Amygdala (tissue), 56 donors: ENCODE results near the gene BTBD9.
A peak's percentile ranks its signal among the peaks of the same experiment; 100 is the strongest.
"Not testable (repeated sequence)": the region's sequence is repeated elsewhere in the genome, so short reads cannot be mapped to it uniquely, and the experiment has no call there.

Experiments
- DNase-seq, 56 donors: peaks; one replicate each; lab custom pipeline; 2025; lab: John Stamatoyannopoulos, UW

Gene BTBD9

GRCh38 chr6:38354905-38355304 is 284.8 kb downstream of the BTBD9 start:
- no peak for DNase-seq

- no peak for DNase-seq
These were observed 285.7 kb downstream of the BTBD9 start for GRCh38 chr6:38354037-38354381.

GRCh38 chr6:38353310-38354036 is 286.3 kb downstream of the BTBD9 start:
- DNase-seq: no peak

- no peak for DNase-seq
These were observed 287.1 kb downstream of the BTBD9 start for GRCh38 chr6:38352636-38353035.

- peak in 3 of 56 donors; percentile 6 to 30 (median 9) for DNase-seq
These were observed 288.8 kb downstream of the BTBD9 start for GRCh38 chr6:38350942-38351341.

GRCh38 chr6:38350220-38350619 is 289.5 kb downstream of the BTBD9 start:
- no peak for DNase-seq

DNA sequence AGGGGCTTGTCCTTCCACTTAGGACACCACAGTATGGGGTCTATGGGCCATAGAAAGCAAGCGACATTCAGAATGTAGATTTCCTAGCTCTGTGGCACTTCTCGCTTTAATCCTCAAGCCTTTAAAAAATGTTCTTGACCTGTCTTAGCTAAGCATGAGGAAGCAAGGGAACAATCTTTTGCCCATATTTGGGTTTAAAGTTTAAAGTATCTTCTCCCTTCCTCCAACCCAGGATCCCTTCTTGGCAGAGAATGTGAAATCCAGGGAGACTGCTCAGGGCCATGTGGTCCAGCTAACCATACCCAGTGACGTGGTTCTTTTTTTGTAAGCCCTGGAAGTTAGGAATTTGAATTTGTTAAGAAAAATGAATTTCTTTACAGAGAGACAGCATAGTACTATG is 289.9 kb downstream of the BTBD9 start:
- no peak for DNase-seq

- DNase-seq: no peak
These were observed 290.5 kb downstream of the BTBD9 start for GRCh38 chr6:38349221-38349620.

- DNase-seq: no peak
These were observed 291.4 kb downstream of the BTBD9 start for GRCh38 chr6:38348371-38348770.

- DNase-seq: not testable (repeated sequence)
These were observed 291.9 kb downstream of the BTBD9 start for GRCh38 chr6:38347829-38348228.

- no peak for DNase-seq
These were observed 293.2 kb downstream of the BTBD9 start for GRCh38 chr6:38346291-38347079.

- DNase-seq: no peak
These were observed 294.1 kb downstream of the BTBD9 start for GRCh38 chr6:38345586-38345985.

- no peak for DNase-seq
These were observed 298.2 kb downstream of the BTBD9 start for GRCh38 chr6:38341496-38341895.

DNA sequence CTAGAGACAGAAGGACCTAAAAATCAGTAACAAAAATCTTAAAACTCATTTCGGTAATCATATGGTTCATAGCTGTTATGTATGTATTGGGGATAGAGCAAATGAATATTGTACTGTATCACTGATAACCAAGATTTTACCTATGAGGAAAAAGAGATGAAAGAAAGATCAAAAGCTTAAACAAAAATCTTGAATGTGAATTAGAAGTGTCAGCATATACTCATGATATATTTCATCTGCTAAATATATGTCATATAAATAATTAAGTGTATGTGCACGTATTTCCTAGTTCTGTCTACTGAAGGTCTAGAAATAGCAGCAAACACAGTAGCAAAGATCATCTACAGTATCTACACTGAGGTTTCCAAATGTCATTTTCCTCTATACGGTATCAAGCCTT is 299.8 kb downstream of the BTBD9 start:
- DNase-seq: no peak

DNA sequence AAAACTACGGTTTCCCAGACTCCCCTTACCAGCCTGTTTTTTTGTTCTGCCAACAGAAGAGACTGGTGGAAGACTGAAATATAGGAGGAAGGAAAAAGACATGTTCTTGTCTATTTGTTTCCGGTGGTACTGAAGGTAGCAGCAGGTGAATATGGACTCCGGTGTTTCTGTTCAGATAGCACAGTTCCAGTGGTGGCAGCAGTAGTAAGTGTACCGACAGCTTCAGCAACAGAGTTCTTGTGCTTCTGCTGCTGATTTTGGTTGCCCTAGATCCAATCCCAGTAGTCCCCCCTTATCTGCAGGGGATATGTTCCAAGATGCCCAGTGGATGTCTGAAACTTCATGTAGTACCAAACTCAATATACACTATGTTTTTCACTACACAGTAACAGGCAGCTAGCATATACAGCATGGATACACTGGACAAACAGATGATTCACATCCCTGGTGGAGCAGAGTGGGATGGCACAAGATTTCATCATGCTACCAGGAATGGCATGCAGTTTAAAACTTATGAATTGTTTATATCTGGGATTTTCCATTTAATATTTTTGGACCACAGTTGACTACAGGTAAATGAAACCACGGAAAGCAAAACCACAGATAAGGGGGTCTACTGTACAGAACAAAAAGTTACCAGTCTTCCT is 301.8 kb downstream of the BTBD9 start:
- no peak for DNase-seq

- DNase-seq: no peak
These were observed 302.8 kb downstream of the BTBD9 start for GRCh38 chr6:38336922-38337321.

GRCh38 chr6:38326837-38327236 is 312.9 kb downstream of the BTBD9 start:
- no peak for DNase-seq

DNA sequence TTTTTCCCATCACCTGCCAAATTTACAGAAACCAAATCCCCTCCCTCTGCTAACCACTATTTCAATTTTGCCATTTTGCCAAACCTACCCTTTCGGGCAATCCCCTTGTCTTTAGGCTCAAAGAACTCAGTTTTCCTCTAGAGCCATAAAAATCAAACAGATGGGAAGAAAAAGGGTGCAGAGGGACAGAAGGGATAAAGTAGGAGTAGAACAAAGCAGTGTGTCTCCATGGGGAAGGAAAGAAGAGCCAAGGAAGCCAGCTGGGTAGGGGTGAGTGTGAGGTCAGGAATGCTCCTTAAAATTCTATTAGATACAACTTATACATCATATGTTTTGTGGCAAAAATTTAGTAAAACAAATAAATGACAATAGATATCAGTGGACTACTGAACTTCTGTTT is 316.5 kb downstream of the BTBD9 start:
- DNase-seq: no peak

GRCh38 chr6:38322138-38322537 is 317.6 kb downstream of the BTBD9 start:
- no peak for DNase-seq

DNA sequence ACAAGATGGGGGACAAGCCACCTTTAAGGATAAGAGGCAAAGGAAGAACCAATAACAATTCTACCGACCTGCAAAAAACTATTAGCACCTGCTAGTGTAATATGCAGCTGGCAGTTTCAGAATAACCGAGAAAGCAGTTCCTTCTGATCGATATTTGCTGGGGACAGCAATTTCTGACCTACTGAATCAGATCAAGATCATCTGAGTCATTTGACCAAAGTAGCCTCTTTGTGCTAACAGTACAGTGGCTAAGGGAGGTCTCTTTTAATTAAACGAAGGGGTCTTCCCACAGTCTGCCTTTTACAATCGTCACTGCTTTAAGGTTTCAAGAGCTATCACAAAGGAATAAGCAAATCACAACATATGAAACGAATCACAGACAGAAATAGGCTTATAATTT is 318.9 kb downstream of the BTBD9 start:
- no peak for DNase-seq

- no peak for DNase-seq
These were observed 319.4 kb downstream of the BTBD9 start for GRCh38 chr6:38320358-38320757.
